HepG2 (cell line): ENCODE results near the gene KMT2B. TPM values are rescaled to one million over a fixed set of nuclear protein-coding genes. Genes with fewer than 3 reads are reported as not detected.

Experiments used
- AKAP8 ChIP-seq: sonication (generic); formaldehyde crosslinking; IDR thresholded peaks from 2 replicates; pipeline ENCODE4 v1.5.1; 2020; ENCODE audit warnings: mild to moderate bottlenecking, missing genetic modification reagents
- CCDC6 ChIP-seq: sonication (generic); formaldehyde crosslinking; IDR thresholded peaks from 2 replicates; pipeline ENCODE4 v1.8.1; 2022; ENCODE audit warnings: mild to moderate bottlenecking, missing genetic modification reagents, moderate library complexity
- ESRRA ChIP-seq: sonication (generic); formaldehyde crosslinking; IDR thresholded peaks from 2 replicates; pipeline ENCODE4 v1.5.1; 2020; ENCODE audit warnings: mild to moderate bottlenecking, low read depth, missing genetic modification reagents
- GATAD1 ChIP-seq: IDR thresholded peaks from 2 replicates; pipeline ENCODE4 v1.6.1; 2016; ENCODE audit warnings: missing genetic modification reagents, missing compliant biosample characterization
- NFE2 ChIP-seq: sonication (generic); formaldehyde crosslinking; IDR thresholded peaks from 2 replicates; pipeline ENCODE4 v1.4.0; 2020; ENCODE audit warnings: missing genetic modification reagents
- NFYB ChIP-seq: sonication (generic); formaldehyde crosslinking; IDR thresholded peaks from 2 replicates; pipeline ENCODE4 v1.4.0; 2020; ENCODE audit warnings: missing genetic modification reagents
- SKI ChIP-seq: fragments of 450-650 bp; IDR thresholded peaks from one replicate; pipeline ENCODE4 v1.6.1; 2018; ENCODE audit warnings: mild to moderate bottlenecking; ENCODE audit not compliant: partially characterized antibody
- SNRNP70 ChIP-seq: fragments of 200-400 bp; formaldehyde crosslinking; IDR thresholded peaks from 2 replicates; pipeline ENCODE4 v1.6.1; 2017; ENCODE audit warnings: mild to moderate bottlenecking, low read depth, low read length, moderate library complexity
- THAP11 ChIP-seq: IDR thresholded peaks from 2 replicates; pipeline ENCODE4 v1.6.1; 2016; ENCODE audit warnings: missing biosample characterization, missing genetic modification reagents
- YEATS2 ChIP-seq: sonication (generic); formaldehyde crosslinking; IDR thresholded peaks from 2 replicates; pipeline ENCODE4 v1.4.0; 2020; ENCODE audit warnings: missing genetic modification reagents, borderline replicate concordance
- ZBTB20 ChIP-seq: sonication (generic); formaldehyde crosslinking; IDR thresholded peaks from 2 replicates; pipeline ENCODE4 v1.8.1; 2023; ENCODE audit warnings: missing genetic modification reagents, low read depth, mild to moderate bottlenecking, borderline replicate concordance
- ZNF136 ChIP-seq: sonication (generic); formaldehyde crosslinking; IDR thresholded peaks from 2 replicates; pipeline ENCODE4 v1.8.1; 2022; ENCODE audit warnings: low read depth, mild to moderate bottlenecking, moderate library complexity, missing genetic modification reagents
- ZNF274 ChIP-seq: sonication (generic); formaldehyde crosslinking; IDR thresholded peaks from 2 replicates; pipeline ENCODE4 v1.5.1; 2020; ENCODE audit warnings: mild to moderate bottlenecking, missing genetic modification reagents
- ZNF431 ChIP-seq: sonication (generic); formaldehyde crosslinking; IDR thresholded peaks from 2 replicates; pipeline ENCODE4 v1.9.0; 2022; ENCODE audit warnings: missing genetic modification reagents, low read depth, mild to moderate bottlenecking, borderline replicate concordance
- ZNF451 ChIP-seq: sonication (generic); formaldehyde crosslinking; IDR thresholded peaks from 2 replicates; pipeline ENCODE4 v1.5.0; 2020; ENCODE audit warnings: mild to moderate bottlenecking, missing genetic modification reagents
- ZNF746 ChIP-seq: sonication (generic); formaldehyde crosslinking; IDR thresholded peaks from 2 replicates; pipeline ENCODE4 v1.8.0; 2022; ENCODE audit warnings: mild to moderate bottlenecking, missing genetic modification reagents
- ZNF788 ChIP-seq: sonication (generic); formaldehyde crosslinking; IDR thresholded peaks from 2 replicates; pipeline ENCODE4 v1.5.0; 2020; ENCODE audit warnings: mild to moderate bottlenecking, missing genetic modification reagents, borderline replicate concordance
- polyA plus RNA-seq, 8 experiments: library from polyadenylated mRNA; depleted of rRNA in 3 of 8; stranded (reverse) in 7 of 8; unstranded in 1 of 8; fragments of >200 nt; fragmentation: Illumina TruSeq in 4 of 8; extraction: Trizol in 4 of 8; gene quantifications; 2 replicates each; pipeline versions ENCODE4 v1.2.1 to v1.2.3, GENCODE V29; 2011 to 2016; ENCODE audit warnings: low read depth in 4 of 8, missing spikeins in 1 of 8, mixed read lengths in 1 of 8; ENCODE audit not compliant: insufficient read depth in 1 of 8
- total RNA-seq, 5 experiments: library from RNA; depleted of rRNA; stranded (reverse); fragments of >200 nt; fragmentation: Illumina TruSeq; extraction: Trizol; gene quantifications; 2 replicates each; pipeline ENCODE4 v1.2.3, GENCODE V29; 2016; ENCODE audit warnings: low read depth in 1 of 5
- TF ChIP-seq, protein P1 (sequence below): sonication (generic); formaldehyde crosslinking; IDR thresholded peaks from 2 replicates; pipeline ENCODE4 v1.5.0; 2020; ENCODE audit warnings: missing genetic modification reagents, mild to moderate bottlenecking, borderline replicate concordance
- TF ChIP-seq, protein P2 (sequence below): sonication (generic); formaldehyde crosslinking; IDR thresholded peaks from 2 replicates; pipeline ENCODE4 v1.4.0; 2020; ENCODE audit warnings: low read depth, mild to moderate bottlenecking, missing genetic modification reagents
- TF ChIP-seq, protein P3 (sequence below): sonication (generic); formaldehyde crosslinking; IDR thresholded peaks from one replicate; pipeline ENCODE4 v1.5.1; 2020; ENCODE audit warnings: mild to moderate bottlenecking, missing genetic modification reagents; ENCODE audit errors: not compliant biosample characterization

Gene KMT2B
- total and polyA plus RNA-seq, 2 of the 13 experiments (the other 11 are each of a cell fraction or from before 2014, with no cell fraction given): 6.2 to 16.9 TPM

- TF ChIP-seq NFE2 (no peak), ZNF274 (peak; percentile 72; the same call in 1 of the 2 replicates), THAP11 (CRISPR knock-in tag) (peak; percentile 63), ZNF451 (CRISPR knock-in tag) (no peak), YEATS2 (CRISPR knock-in tag) (peak; percentile 13; the same call in 1 of the 2 replicates), ZNF746 (CRISPR knock-in tag) (no peak), CCDC6 (CRISPR knock-in tag) (no peak), ZNF136 (CRISPR knock-in tag) (peak; percentile 70; the same call in 1 of the 2 replicates), ZNF788 (peak; percentile 26; the same call in 1 of the 2 replicates), SKI (no peak), AKAP8 (CRISPR knock-in tag) (no peak), NFYB (CRISPR knock-in tag) (peak; percentile 100), SNRNP70 (no peak), ZNF431 (CRISPR knock-in tag) (0 out of 2 replicates have a peak, but pooled peaks have one; percentile 66), GATAD1 (peak; percentile 37), ZBTB20 (CRISPR knock-in tag) (no peak), ESRRA (no peak)
- TF ChIP-seq, protein P1, sequence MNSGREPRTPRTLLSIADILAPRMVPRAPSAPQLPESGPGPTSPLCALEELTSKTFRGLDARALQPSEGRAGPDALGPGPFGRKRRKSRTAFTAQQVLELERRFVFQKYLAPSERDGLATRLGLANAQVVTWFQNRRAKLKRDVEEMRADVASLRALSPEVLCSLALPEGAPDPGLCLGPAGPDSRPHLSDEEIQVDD (CRISPR knock-in tag): no peak
- TF ChIP-seq, protein P2, sequence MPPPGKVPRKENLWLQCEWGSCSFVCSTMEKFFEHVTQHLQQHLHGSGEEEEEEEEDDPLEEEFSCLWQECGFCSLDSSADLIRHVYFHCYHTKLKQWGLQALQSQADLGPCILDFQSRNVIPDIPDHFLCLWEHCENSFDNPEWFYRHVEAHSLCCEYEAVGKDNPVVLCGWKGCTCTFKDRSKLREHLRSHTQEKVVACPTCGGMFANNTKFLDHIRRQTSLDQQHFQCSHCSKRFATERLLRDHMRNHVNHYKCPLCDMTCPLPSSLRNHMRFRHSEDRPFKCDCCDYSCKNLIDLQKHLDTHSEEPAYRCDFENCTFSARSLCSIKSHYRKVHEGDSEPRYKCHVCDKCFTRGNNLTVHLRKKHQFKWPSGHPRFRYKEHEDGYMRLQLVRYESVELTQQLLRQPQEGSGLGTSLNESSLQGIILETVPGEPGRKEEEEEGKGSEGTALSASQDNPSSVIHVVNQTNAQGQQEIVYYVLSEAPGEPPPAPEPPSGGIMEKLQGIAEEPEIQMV: no peak
- TF ChIP-seq, protein P3, sequence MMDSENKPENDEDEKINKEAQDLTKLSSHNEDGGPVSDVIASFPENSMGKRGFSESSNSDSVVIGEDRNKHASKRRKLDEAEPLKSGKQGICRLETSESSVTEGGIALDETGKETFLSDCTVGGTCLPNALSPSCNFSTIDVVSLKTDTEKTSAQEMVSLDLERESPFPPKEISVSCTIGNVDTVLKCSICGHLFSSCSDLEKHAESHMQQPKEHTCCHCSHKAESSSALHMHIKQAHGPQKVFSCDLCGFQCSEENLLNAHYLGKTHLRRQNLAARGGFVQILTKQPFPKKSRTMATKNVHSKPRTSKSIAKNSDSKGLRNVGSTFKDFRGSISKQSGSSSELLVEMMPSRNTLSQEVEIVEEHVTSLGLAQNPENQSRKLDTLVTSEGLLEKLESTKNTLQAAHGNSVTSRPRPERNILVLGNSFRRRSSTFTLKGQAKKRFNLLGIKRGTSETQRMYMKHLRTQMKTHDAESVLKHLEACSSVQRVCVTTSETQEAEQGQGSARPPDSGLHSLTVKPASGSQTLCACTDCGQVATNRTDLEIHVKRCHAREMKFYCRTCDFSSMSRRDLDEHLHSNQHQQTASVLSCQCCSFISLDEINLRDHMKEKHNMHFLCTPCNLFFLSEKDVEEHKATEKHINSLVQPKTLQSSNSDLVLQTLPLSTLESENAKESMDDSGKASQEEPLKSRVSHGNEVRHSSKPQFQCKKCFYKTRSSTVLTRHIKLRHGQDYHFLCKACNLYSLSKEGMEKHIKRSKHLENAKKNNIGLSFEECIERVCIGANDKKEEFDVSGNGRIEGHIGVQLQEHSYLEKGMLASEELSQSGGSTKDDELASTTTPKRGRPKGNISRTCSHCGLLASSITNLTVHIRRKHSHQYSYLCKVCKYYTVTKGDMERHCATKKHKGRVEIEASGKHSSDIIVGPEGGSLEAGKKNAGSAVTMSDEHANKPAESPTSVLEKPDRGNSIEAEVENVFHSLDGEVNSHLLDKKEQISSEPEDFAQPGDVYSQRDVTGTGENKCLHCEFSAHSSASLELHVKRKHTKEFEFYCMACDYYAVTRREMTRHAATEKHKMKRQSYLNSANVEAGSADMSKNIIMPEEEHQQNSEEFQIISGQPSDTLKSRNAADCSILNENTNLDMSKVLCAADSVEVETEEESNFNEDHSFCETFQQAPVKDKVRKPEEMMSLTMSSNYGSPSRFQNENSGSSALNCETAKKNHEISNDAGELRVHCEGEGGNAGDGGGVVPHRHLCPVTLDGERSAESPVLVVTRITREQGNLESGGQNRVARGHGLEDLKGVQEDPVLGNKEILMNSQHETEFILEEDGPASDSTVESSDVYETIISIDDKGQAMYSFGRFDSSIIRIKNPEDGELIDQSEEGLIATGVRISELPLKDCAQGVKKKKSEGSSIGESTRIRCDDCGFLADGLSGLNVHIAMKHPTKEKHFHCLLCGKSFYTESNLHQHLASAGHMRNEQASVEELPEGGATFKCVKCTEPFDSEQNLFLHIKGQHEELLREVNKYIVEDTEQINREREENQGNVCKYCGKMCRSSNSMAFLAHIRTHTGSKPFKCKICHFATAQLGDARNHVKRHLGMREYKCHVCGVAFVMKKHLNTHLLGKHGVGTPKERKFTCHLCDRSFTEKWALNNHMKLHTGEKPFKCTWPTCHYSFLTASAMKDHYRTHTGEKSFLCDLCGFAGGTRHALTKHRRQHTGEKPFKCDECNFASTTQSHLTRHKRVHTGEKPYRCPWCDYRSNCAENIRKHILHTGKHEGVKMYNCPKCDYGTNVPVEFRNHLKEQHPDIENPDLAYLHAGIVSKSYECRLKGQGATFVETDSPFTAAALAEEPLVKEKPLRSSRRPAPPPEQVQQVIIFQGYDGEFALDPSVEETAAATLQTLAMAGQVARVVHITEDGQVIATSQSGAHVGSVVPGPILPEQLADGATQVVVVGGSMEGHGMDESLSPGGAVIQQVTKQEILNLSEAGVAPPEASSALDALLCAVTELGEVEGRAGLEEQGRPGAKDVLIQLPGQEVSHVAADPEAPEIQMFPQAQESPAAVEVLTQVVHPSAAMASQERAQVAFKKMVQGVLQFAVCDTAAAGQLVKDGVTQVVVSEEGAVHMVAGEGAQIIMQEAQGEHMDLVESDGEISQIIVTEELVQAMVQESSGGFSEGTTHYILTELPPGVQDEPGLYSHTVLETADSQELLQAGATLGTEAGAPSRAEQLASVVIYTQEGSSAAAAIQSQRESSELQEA (CRISPR knock-in tag): peak; percentile 39
Measured at GRCh38 chr19:35702223-35703012, 15.4 kb upstream of the KMT2B start (continued).
